Hematopoietic multipotent progenitor cell treated with erythropoietin and hydrocortisone succinate and interleukin-3 and kit ligand, for 8 days (in vitro differentiated cells): ENCODE data around the gene OPCML.
"Not testable (repeated sequence)": the region's sequence is repeated elsewhere in the genome, so short reads cannot be mapped to it uniquely, and the experiment has no call there.

Experiments
- DNase-seq: peaks from one replicate; pipeline ENCODE4 v3.0.0-alpha.2; 2015

OPCML gene

GRCh38 chr11:132447761-132448160 lies 1084.5 kb downstream of the OPCML start:
- no peak for DNase-seq

- no peak for DNase-seq
Observed at GRCh38 chr11:132445859-132446291, 1086.4 kb downstream of the OPCML start.

GRCh38 chr11:132444911-132445310 lies 1087.4 kb downstream of the OPCML start:
- no peak for DNase-seq

- no peak for DNase-seq
Observed at GRCh38 chr11:132439711-132440255, 1092.5 kb downstream of the OPCML start.

- DNase-seq: no peak
Observed at GRCh38 chr11:132438418-132438817, 1093.9 kb downstream of the OPCML start.

- DNase-seq: no peak
Observed at GRCh38 chr11:132430429-132431062, 1101.8 kb downstream of the OPCML start.

- DNase-seq: no peak
Observed at GRCh38 chr11:132429685-132430084, 1102.6 kb downstream of the OPCML start.

GRCh38 chr11:132427611-132428010 lies 1104.7 kb downstream of the OPCML start:
- no peak for DNase-seq

GRCh38 chr11:132424433-132424832 lies 1107.9 kb downstream of the OPCML start:
- no peak for DNase-seq

- DNase-seq: no peak
Observed at GRCh38 chr11:132423266-132423665, 1109.0 kb downstream of the OPCML start.

GRCh38 chr11:132422722-132423121 lies 1109.6 kb downstream of the OPCML start:
- DNase-seq: no peak

- DNase-seq: no peak
Observed at GRCh38 chr11:132421555-132421954, 1110.7 kb downstream of the OPCML start.

GRCh38 chr11:132414451-132414850 lies 1117.8 kb downstream of the OPCML start:
- no peak for DNase-seq

GRCh38 chr11:132410383-132410782 lies 1121.9 kb downstream of the OPCML start:
- DNase-seq: no peak

- no peak for DNase-seq
Observed at GRCh38 chr11:132409573-132410355, 1122.5 kb downstream of the OPCML start.

GRCh38 chr11:132408877-132409276 lies 1123.4 kb downstream of the OPCML start:
- DNase-seq: no peak

GRCh38 chr11:132405728-132406127 lies 1126.6 kb downstream of the OPCML start:
- DNase-seq: no peak

- peak; percentile 2 for DNase-seq
Observed at GRCh38 chr11:132402071-132402684, 1130.1 kb downstream of the OPCML start.

GRCh38 chr11:132396318-132396717 lies 1136.0 kb downstream of the OPCML start:
- no peak for DNase-seq

GRCh38 chr11:132395434-132395833 lies 1136.9 kb downstream of the OPCML start:
- DNase-seq: no peak

GRCh38 chr11:132379540-132379939 lies 1152.8 kb downstream of the OPCML start:
- DNase-seq: no peak

- no peak for DNase-seq
Observed at GRCh38 chr11:132373405-132374143, 1158.7 kb downstream of the OPCML start.

GRCh38 chr11:132370114-132370513 lies 1162.2 kb downstream of the OPCML start:
- not testable (repeated sequence) for DNase-seq
